MM.1S (cell line): ENCODE data around the gene IQCK.

Experiments used
- EZH2 ChIP-seq: fragments of 300-600 bp; sonication (generic); optimal IDR thresholded peaks from 2 replicates; pipeline ENCODE3; 2017; ENCODE audit warnings: low read depth, mild to moderate bottlenecking, antibody characterized with exemption, low read length, mixed read lengths
- EZH2phosphoT487 ChIP-seq: fragments of 300-600 bp; sonication (generic); IDR thresholded peaks from 2 replicates; pipeline ENCODE4 v1.6.1; 2018; ENCODE audit warnings: antibody characterized with exemption, low read length
- TF ChIP-seq, protein P1 (sequence below): fragments of 300-600 bp; sonication (generic); IDR thresholded peaks from 2 replicates; pipeline ENCODE4 v1.5.1; 2016; ENCODE audit warnings: antibody characterized with exemption, low read length, mixed read lengths

GRCh38 chr16:19780321-19780720, 62.2 kb downstream of the IQCK start:
- no peak for TF ChIP-seq EZH2phosphoT487
- TF ChIP-seq, protein P1, sequence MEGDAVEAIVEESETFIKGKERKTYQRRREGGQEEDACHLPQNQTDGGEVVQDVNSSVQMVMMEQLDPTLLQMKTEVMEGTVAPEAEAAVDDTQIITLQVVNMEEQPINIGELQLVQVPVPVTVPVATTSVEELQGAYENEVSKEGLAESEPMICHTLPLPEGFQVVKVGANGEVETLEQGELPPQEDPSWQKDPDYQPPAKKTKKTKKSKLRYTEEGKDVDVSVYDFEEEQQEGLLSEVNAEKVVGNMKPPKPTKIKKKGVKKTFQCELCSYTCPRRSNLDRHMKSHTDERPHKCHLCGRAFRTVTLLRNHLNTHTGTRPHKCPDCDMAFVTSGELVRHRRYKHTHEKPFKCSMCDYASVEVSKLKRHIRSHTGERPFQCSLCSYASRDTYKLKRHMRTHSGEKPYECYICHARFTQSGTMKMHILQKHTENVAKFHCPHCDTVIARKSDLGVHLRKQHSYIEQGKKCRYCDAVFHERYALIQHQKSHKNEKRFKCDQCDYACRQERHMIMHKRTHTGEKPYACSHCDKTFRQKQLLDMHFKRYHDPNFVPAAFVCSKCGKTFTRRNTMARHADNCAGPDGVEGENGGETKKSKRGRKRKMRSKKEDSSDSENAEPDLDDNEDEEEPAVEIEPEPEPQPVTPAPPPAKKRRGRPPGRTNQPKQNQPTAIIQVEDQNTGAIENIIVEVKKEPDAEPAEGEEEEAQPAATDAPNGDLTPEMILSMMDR = no peak
- TF ChIP-seq EZH2 = no peak
